H1 (cell line): ENCODE measurements around the gene CCNT2. TPM values are rescaled to one million over a fixed set of nuclear protein-coding genes. Genes with fewer than 3 reads are reported as not detected.

ENCODE experiments used
- CTCF ChIA-PET: fragments of 300-600 bp; sonication (Branson Sonifier 250); formaldehyde crosslinking; loops from one replicate; lab custom pipeline; 2021; ENCODE audit not compliant: partially characterized antibody; lab: Charles Lee
- POLR2A ChIA-PET: fragments of 300-600 bp; sonication (Branson Sonifier 250); formaldehyde crosslinking; loops from one replicate; lab custom pipeline; 2021; ENCODE audit warnings: inconsistent platforms; ENCODE audit not compliant: partially characterized antibody; lab: Charles Lee
- DNase-seq, 2 experiments: peaks; one replicate each; pipeline versions ENCODE4 v3.0.0 to v3.0.0-alpha.2; 2010 to 2022; ENCODE audit warnings: low spot score in 2 of 2, low read depth in 1 of 2, mixed read lengths in 1 of 2
- FAIRE-seq: peaks from 2 replicates; lab custom pipeline; 2011; peaks lifted over from hg19 to GRCh38; lab: Jason Lieb, UNC
- H2AFZ ChIP-seq: 2 replicates; pipeline ENCODE4 v1.8.1; 2012; ENCODE audit warnings: low read length, inconsistent platforms
- H2AK5ac ChIP-seq: 2 replicates; pipeline ENCODE4 v1.6.1; 2013; ENCODE audit warnings: low read depth, low read length
- H2BK120ac ChIP-seq: replicated peaks from 2 replicates; pipeline ENCODE3; 2013; ENCODE audit warnings: low read depth, low read length, inconsistent platforms
- H2BK12ac ChIP-seq: 2 replicates; pipeline ENCODE4 v1.6.1; 2013; ENCODE audit warnings: low read depth, low read length
- H2BK15ac ChIP-seq: 2 replicates; pipeline ENCODE4 v1.6.1; 2013; ENCODE audit warnings: low read length
- H2BK20ac ChIP-seq: 2 replicates; pipeline ENCODE4 v1.6.1; 2013; ENCODE audit warnings: low read length
- H2BK5ac ChIP-seq: 2 replicates; pipeline ENCODE4 v1.6.1; 2013; ENCODE audit warnings: low read depth, low read length
- H3K14ac ChIP-seq: 2 replicates; pipeline ENCODE4 v1.6.1; 2013; ENCODE audit warnings: inconsistent platforms; ENCODE audit not compliant: insufficient read length
- H3K18ac ChIP-seq: 2 replicates; pipeline ENCODE4 v1.6.1; 2013; ENCODE audit warnings: low read length; ENCODE audit errors: extremely low read depth
- H3K23ac ChIP-seq: 2 replicates; pipeline ENCODE4 v1.6.1; 2013; ENCODE audit warnings: inconsistent platforms; ENCODE audit not compliant: insufficient read length
- H3K23me2 ChIP-seq: 2 replicates; pipeline ENCODE4 v1.6.1; 2013; ENCODE audit warnings: low read depth, low read length
- H3K27ac ChIP-seq: 2 replicates; pipeline ENCODE4 v1.6.1; 2011; ENCODE audit warnings: low read depth, low read length, inconsistent platforms
- H3K27me3 ChIP-seq, 4 experiments: replicated peaks in 1 of 4; 1 replicate in 1 of 4; 2 replicates in 3 of 4; pipeline versions ENCODE4 v1.6.1 to v1.8.1; 2011 to 2013; ENCODE audit warnings: low read length in 3 of 4, mild to moderate bottlenecking in 3 of 4, inconsistent platforms in 2 of 4, mixed read lengths in 2 of 4, moderate library complexity in 1 of 4; ENCODE audit not compliant: control insufficient read depth in 3 of 4, insufficient read depth in 3 of 4; ENCODE audit errors: extremely low read depth in 1 of 4
- H3K36me3 ChIP-seq, 4 experiments: 2 replicates each; pipeline versions ENCODE4 v1.6.1 to v1.8.1; 2011 to 2013; ENCODE audit warnings: mild to moderate bottlenecking in 4 of 4, low read length in 3 of 4, moderate library complexity in 2 of 4, control low read depth in 1 of 4, inconsistent platforms in 1 of 4; ENCODE audit not compliant: insufficient read depth in 4 of 4, control insufficient read depth in 2 of 4
- H3K4ac ChIP-seq: replicated peaks from 2 replicates; pipeline ENCODE3; 2013; ENCODE audit warnings: low read length, low read depth, mixed read lengths, inconsistent platforms; ENCODE audit not compliant: insufficient read length
- H3K4me1 ChIP-seq, 4 experiments: replicated peaks in 1 of 4; 1 replicate in 1 of 4; 2 replicates in 3 of 4; pipeline versions ENCODE4 v1.6.1 to v1.8.1; 2011 to 2013; ENCODE audit warnings: low read length in 3 of 4, inconsistent platforms in 2 of 4, mixed read lengths in 1 of 4; ENCODE audit not compliant: insufficient read depth in 4 of 4, control insufficient read depth in 3 of 4
- H3K4me2 ChIP-seq, 2 experiments: 2 replicates each; pipeline versions ENCODE4 v1.6.1 to v1.8.1; 2011 to 2013; ENCODE audit warnings: low read depth in 2 of 2, low read length in 2 of 2, control low read depth in 1 of 2, inconsistent platforms in 1 of 2, mild to moderate bottlenecking in 1 of 2; ENCODE audit not compliant: insufficient read depth in 1 of 2
- H3K4me3 ChIP-seq, 4 experiments: fragments of 200-600, 300-600 bp in 1 of 4; sonication (generic), shearing (Covaris generic), sonication (Bioruptor Twin) in 1 of 4; 2 replicates each; pipeline versions ENCODE4 v1.5.1 to v1.8.1; 2011 to 2016; ENCODE audit warnings: low read length in 4 of 4, low read depth in 3 of 4, control low read depth in 2 of 4, inconsistent platforms in 2 of 4, mild to moderate bottlenecking in 2 of 4, mixed read lengths in 1 of 4, moderate library complexity in 1 of 4; ENCODE audit not compliant: insufficient read depth in 2 of 4; ENCODE audit errors: extremely low read depth in 1 of 4
- H3K56ac ChIP-seq: replicated peaks from 2 replicates; pipeline ENCODE3; 2013; ENCODE audit warnings: low read depth, mild to moderate bottlenecking, mixed read lengths, low read length, inconsistent platforms; ENCODE audit not compliant: insufficient read length
- H3K79me1 ChIP-seq: 2 replicates; pipeline ENCODE4 v1.6.1; 2013; ENCODE audit warnings: low read depth, low read length, control low read depth
- H3K79me2 ChIP-seq, 2 experiments: 2 replicates each; pipeline versions ENCODE4 v1.6.1 to v1.8.1; 2012 to 2013; ENCODE audit warnings: low read length in 2 of 2, mild to moderate bottlenecking in 2 of 2, inconsistent platforms in 1 of 2; ENCODE audit not compliant: insufficient read depth in 2 of 2, control insufficient read depth in 1 of 2
- H3K9ac ChIP-seq, 4 experiments: replicated peaks in 1 of 4; 1 replicate in 1 of 4; 2 replicates in 3 of 4; pipeline versions ENCODE4 v1.6.1 to v1.8.1; 2011 to 2013; ENCODE audit warnings: low read depth in 3 of 4, low read length in 3 of 4, control low read depth in 2 of 4, mild to moderate bottlenecking in 2 of 4, moderate library complexity in 2 of 4, inconsistent platforms in 1 of 4; ENCODE audit errors: extremely low read depth in 1 of 4
- H3K9me3 ChIP-seq, 2 experiments: 2 replicates each; pipeline versions ENCODE4 v1.6.1 to v1.8.1; 2012 to 2013; ENCODE audit warnings: mild to moderate bottlenecking in 2 of 2, moderate library complexity in 2 of 2, control low read depth in 1 of 2, inconsistent platforms in 1 of 2, low read depth in 1 of 2, low read length in 1 of 2, mixed read lengths in 1 of 2; ENCODE audit not compliant: insufficient read depth in 2 of 2
- H4K20me1 ChIP-seq, 2 experiments: replicated peaks in 1 of 2; 2 replicates each; pipeline versions ENCODE3 to v1.8.1; 2011 to 2013; ENCODE audit warnings: inconsistent platforms in 2 of 2, low read length in 2 of 2, mild to moderate bottlenecking in 1 of 2; ENCODE audit not compliant: insufficient read depth in 2 of 2, control insufficient read depth in 1 of 2
- H4K5ac ChIP-seq: 2 replicates; pipeline ENCODE4 v1.6.1; 2013; ENCODE audit warnings: low read length, low read depth, mixed read lengths, inconsistent platforms; ENCODE audit not compliant: insufficient read length
- H4K8ac ChIP-seq: 2 replicates; pipeline ENCODE4 v1.8.0; 2013; ENCODE audit warnings: mild to moderate bottlenecking, moderate library complexity, low read length, inconsistent platforms; ENCODE audit not compliant: insufficient read depth; ENCODE audit errors: extremely low read depth
- H4K91ac ChIP-seq: replicated peaks from 2 replicates; pipeline ENCODE3; 2013; ENCODE audit warnings: low read length, mixed read lengths, inconsistent platforms; ENCODE audit not compliant: insufficient read length
- CBX8 ChIP-seq: fragments of 300-800, 300-1000 bp; sonication (generic); IDR thresholded peaks from 2 replicates; pipeline ENCODE4 v1.7.1; 2016; ENCODE audit warnings: low read depth, low read length, borderline replicate concordance
- EZH2 ChIP-seq: fragments of 200-600 bp; sonication (generic); IDR thresholded peaks from 2 replicates; pipeline ENCODE4 v1.7.1; 2012; ENCODE audit warnings: low read depth, mild to moderate bottlenecking, moderate library complexity, low read length, inconsistent platforms; ENCODE audit not compliant: severe bottlenecking
- GABPA ChIP-seq: IDR thresholded peaks from 2 replicates; pipeline ENCODE4 v1.6.1; 2011; ENCODE audit warnings: mild to moderate bottlenecking, low read length, moderate library complexity, borderline replicate concordance; ENCODE audit not compliant: insufficient read depth
- NANOG ChIP-seq: IDR thresholded peaks from 2 replicates; pipeline ENCODE4 v1.6.1; 2011; ENCODE audit warnings: low read length, low read depth, mild to moderate bottlenecking, inconsistent platforms; ENCODE audit not compliant: insufficient read depth, poor library complexity, severe bottlenecking
- SP1 ChIP-seq: IDR thresholded peaks from 2 replicates; pipeline ENCODE4 v1.6.1; 2011; ENCODE audit warnings: low read depth, low read length
- SRF ChIP-seq: IDR thresholded peaks from 2 replicates; pipeline ENCODE4 v1.6.1; 2011; ENCODE audit warnings: mild to moderate bottlenecking, low read depth, low read length, moderate library complexity
- WGBS, 2 experiments: shearing (Covaris generic) in 1 of 2; methylation state at CpG; one replicate each; pipeline versions ENCODE4 v1.1.6 to v1.1.7; 2013 to 2015; ENCODE audit warnings: low lambda C conversion rate in 2 of 2, mixed read lengths in 2 of 2, inconsistent platforms in 1 of 2, low coverage in 1 of 2, missing lambda C conversion rate in 1 of 2; ENCODE audit not compliant: insufficient replicate concordance in 2 of 2, insufficient coverage in 1 of 2, insufficient read length in 1 of 2; ENCODE audit errors: extremely low coverage in 1 of 2, missing lambda C conversion rate in 1 of 2; 5-methylcytosine and 5-hydroxymethylcytosine counted together
- polyA plus RNA-seq, 7 experiments: library from polyadenylated mRNA; depleted of rRNA in 3 of 7; stranded (reverse) in 5 of 7; unstranded in 2 of 7; fragments of >200 nt in 5 of 7; fragments of 200-250 nt in 2 of 7; gene quantifications; 1 replicate in 5 of 7; 2 replicates in 1 of 7; 4 replicates in 1 of 7; pipeline versions ENCODE4 v1.2.1 to v1.2.3, GENCODE V29; 2011 to 2013; ENCODE audit warnings: missing spikeins in 2 of 7, mixed read lengths in 2 of 7
- total RNA-seq: library from RNA; stranded (reverse); fragmentation: NEBNext Ultra II Directional; extraction: Animal tissue kit (Norgen Biotek cat#: 25700); gene quantifications from 2 replicates; pipeline ENCODE4 v1.2.1, GENCODE V29; 2021

Gene CCNT2
- total and polyA plus RNA-seq, 2 of the 8 experiments (the other 6 are each of a cell fraction or from before 2014, with no cell fraction given), result 13.0 to 39.7 TPM

DNA sequence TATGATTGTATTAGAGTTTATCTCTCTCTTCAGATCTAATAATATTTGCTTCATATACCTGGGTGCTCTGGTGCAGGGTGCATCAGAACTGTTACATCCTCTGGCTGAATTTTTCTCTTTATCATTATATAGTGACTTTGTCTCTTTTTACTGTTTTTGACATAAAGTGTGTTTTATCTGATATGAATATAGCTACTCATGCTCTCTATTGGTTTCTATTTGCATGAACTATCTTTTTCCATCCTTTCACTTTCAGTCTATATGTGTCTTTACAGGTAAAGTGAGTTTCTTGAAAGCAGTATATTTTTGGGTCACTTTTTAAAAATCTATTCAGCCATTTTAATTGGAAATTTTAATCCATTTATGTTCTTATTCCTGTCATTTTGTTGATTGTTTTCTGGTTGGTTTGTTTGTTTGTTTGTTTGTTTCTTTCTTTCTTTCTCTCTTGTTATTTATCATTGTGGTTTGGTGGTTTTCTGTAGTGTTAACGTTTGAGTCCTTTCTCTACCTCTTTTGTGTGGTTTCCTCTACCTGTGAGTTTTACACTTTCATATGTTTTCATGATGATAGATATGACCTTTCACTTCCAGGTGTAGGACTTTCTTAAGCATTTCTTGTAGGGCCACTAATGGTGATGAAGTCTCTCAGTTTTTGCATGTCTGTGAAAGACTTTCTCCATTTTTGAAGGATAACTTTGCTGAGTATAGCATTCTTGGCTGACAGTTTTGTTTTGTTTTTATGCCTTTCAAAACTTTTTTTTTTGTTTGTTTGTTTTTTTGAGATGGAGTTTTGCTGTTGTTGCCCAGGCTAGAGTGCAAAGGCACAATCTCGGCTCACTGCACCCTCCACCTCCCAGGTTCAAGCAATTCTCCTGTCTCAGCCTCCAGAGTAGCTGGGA lies 54.9 kb downstream of the CCNT2 start:
- H3K4ac ChIP-seq, result no peak overlapping the region
- no peak overlapping the region for H2AK5ac ChIP-seq
- no peak overlapping the region for H2BK15ac ChIP-seq
- no peak overlapping the region for H4K91ac ChIP-seq
- no peak overlapping the region for H2AFZ ChIP-seq
- no peaks in the 10 kb centered on the region for H3K4me1 ChIP-seq
- 88% methylated on average over 2 of the region's 2 CpGs; no CpG with 5 or more reads in 1 of the 2 experiments for WGBS, 2 experiments
- TF ChIP-seq GABPA (no peak), SP1 (no peak), EZH2 (no peak), NANOG (no peak), SRF (no peak), CBX8 (no peak)
- no peak overlapping the region for H3K18ac ChIP-seq
- no peaks in the 10 kb centered on the region for H4K20me1 ChIP-seq
- no peak overlapping the region for H3K4me3 ChIP-seq
- H3K27ac ChIP-seq, result no peak overlapping the region
- no peaks in the 10 kb centered on the region for H3K36me3 ChIP-seq
- H3K27me3 ChIP-seq, result no peaks in the 10 kb centered on the region
- H3K23me2 ChIP-seq, result no peaks in the 10 kb centered on the region
- H4K5ac ChIP-seq, result no peak overlapping the region
- FAIRE-seq (no peak), DNase-seq (no peak)
- H3K79me1 ChIP-seq, result no peaks in the 10 kb centered on the region
- H3K9me3 ChIP-seq, result peaks cover 5 to 11% of the 10 kb centered on the region in 2 experiments; a peak in 3 of 4 replicates
- no peak overlapping the region for H3K9ac ChIP-seq
- H3K4me2 ChIP-seq, result no peak overlapping the region
- H2BK5ac ChIP-seq, result no peak overlapping the region
- H2BK20ac ChIP-seq, result no peak overlapping the region
- no peak overlapping the region for H3K14ac ChIP-seq
- H3K56ac ChIP-seq, result no peak overlapping the region
- H4K8ac ChIP-seq, result no peak overlapping the region
- no peak overlapping the region for H2BK12ac ChIP-seq
- H3K79me2 ChIP-seq, result no peaks in the 10 kb centered on the region
- H3K23ac ChIP-seq, result no peak overlapping the region
- ChIA-PET POLR2A (no interaction called here), CTCF (no interaction called here)
- no peak overlapping the region for H2BK120ac ChIP-seq
